ENCODE results near the gene CELSR1.
A peak's percentile ranks its signal among the peaks of the same experiment; 100 is the strongest.

The CELSR1 gene

GRCh38 chr22:46578251-46578823, 40.9 kb upstream of the CELSR1 start:
- TF ChIP-seq CTCF (conservative IDR thresholded peaks at IDR 0.05; ENCODE audit: control insufficient read depth, insufficient read depth, low read depth, low read length): no peak
- H3K4me3 ChIP-seq (ENCODE audit: control insufficient read depth, low read depth, low read length): no peak overlapping the region
- no peak for DNase-seq (ENCODE audit: low read depth)

GRCh38 chr22:46577368-46578249, 40.2 kb upstream of the CELSR1 start:
- peak overlapping the region; percentile 50 for H3K4me3 ChIP-seq (ENCODE audit: control insufficient read depth, low read depth, low read length)
- TF ChIP-seq CTCF (conservative IDR thresholded peaks at IDR 0.05; ENCODE audit: control insufficient read depth, insufficient read depth, low read depth, low read length): no peak
- no peak for DNase-seq (ENCODE audit: low read depth)

- peak; percentile 21 for DNase-seq (ENCODE audit: low read depth)
Measured at GRCh38 chr22:46576556-46577367, 39.3 kb upstream of the CELSR1 start.

GRCh38 chr22:46575911-46576555, 38.6 kb upstream of the CELSR1 start:
- no peak for TF ChIP-seq CTCF (conservative IDR thresholded peaks at IDR 0.05; ENCODE audit: control insufficient read depth, insufficient read depth, low read depth, low read length)
- no peak for DNase-seq (ENCODE audit: low read depth)
- peak overlapping the region; percentile 24 for H3K4me3 ChIP-seq (ENCODE audit: control insufficient read depth, low read depth, low read length)

More at GRCh38 chr22:46576556-46577367, 39.3 kb upstream of the CELSR1 start:
- no peak for TF ChIP-seq CTCF (conservative IDR thresholded peaks at IDR 0.05; ENCODE audit: control insufficient read depth, insufficient read depth, low read depth, low read length)
- H3K4me3 ChIP-seq (ENCODE audit: control insufficient read depth, low read depth, low read length): peak overlapping the region; percentile 50

GRCh38 chr22:46574993-46575910, 37.8 kb upstream of the CELSR1 start:
- no peak for TF ChIP-seq CTCF (conservative IDR thresholded peaks at IDR 0.05; ENCODE audit: control insufficient read depth, insufficient read depth, low read depth, low read length)
- DNase-seq (ENCODE audit: low read depth): no peak
- H3K4me3 ChIP-seq (ENCODE audit: control insufficient read depth, low read depth, low read length): no peak overlapping the region
